ENCODE measurements around the gene MLXIPL.

MLXIPL gene

GRCh38 chr7:73606801-73607691 is 17.3 kb downstream of the MLXIPL start:
- peak overlapping the region; percentile 35; the same call in 1 of the 2 replicates for H2AFZ ChIP-seq (ENCODE audit: low read depth)
- peak; percentile 97 for TF ChIP-seq CTCF (conservative IDR thresholded peaks at IDR 0.05; ENCODE audit: low read depth, low read length)
- H4K20me1 ChIP-seq (ENCODE audit: insufficient read depth), result no peaks in the 10 kb centered on the region
- H3K27me3 ChIP-seq (ENCODE audit: insufficient read depth, low read depth), result peaks cover 40% of the 10 kb centered on the region
- no peaks in the 10 kb centered on the region for H3K36me3 ChIP-seq (ENCODE audit: insufficient read depth)
- peak overlapping the region; percentile 7; the same call in 1 of the 2 replicates for H3K4me2 ChIP-seq
- no peaks in the 10 kb centered on the region for H3K4me1 ChIP-seq (ENCODE audit: low read depth, poor library complexity, severe bottlenecking)
- H3K27ac ChIP-seq, result no peak overlapping the region
- no peaks in the 10 kb centered on the region for H3K79me2 ChIP-seq (ENCODE audit: insufficient read depth, low read depth)
- H3K4me3 ChIP-seq (IDR thresholded peaks at IDR 0.05; ENCODE audit: insufficient read depth, low read depth, low read length), result no peak overlapping the region
- H3K9ac ChIP-seq, result no peak overlapping the region

- Histone ChIP-seq H2AFZ (ENCODE audit: low read depth) (no peak overlapping the region), H3K4me3 (IDR thresholded peaks at IDR 0.05; ENCODE audit: insufficient read depth, low read depth, low read length) (no peak overlapping the region), H3K27me3 (ENCODE audit: insufficient read depth, low read depth) (peaks cover 42% of the 10 kb centered on the region), H3K79me2 (ENCODE audit: insufficient read depth, low read depth) (no peaks in the 10 kb centered on the region), H3K36me3 (ENCODE audit: insufficient read depth) (no peaks in the 10 kb centered on the region), H3K27ac (no peak overlapping the region), H3K4me2 (no peak overlapping the region), H4K20me1 (ENCODE audit: insufficient read depth) (no peaks in the 10 kb centered on the region), H3K4me1 (ENCODE audit: low read depth, poor library complexity, severe bottlenecking) (no peaks in the 10 kb centered on the region), H3K9ac (no peak overlapping the region)
- TF ChIP-seq CTCF (conservative IDR thresholded peaks at IDR 0.05; ENCODE audit: low read depth, low read length), result no peak
These were observed 18.6 kb downstream of the MLXIPL start for GRCh38 chr7:73605601-73606220.

- Histone ChIP-seq H3K4me3 (IDR thresholded peaks at IDR 0.05; ENCODE audit: insufficient read depth, low read depth, low read length) (no peak overlapping the region), H3K27me3 (ENCODE audit: insufficient read depth, low read depth) (peaks cover 56% of the 10 kb centered on the region), H3K27ac (no peak overlapping the region), H3K79me2 (ENCODE audit: insufficient read depth, low read depth) (no peaks in the 10 kb centered on the region), H3K4me2 (no peak overlapping the region), H4K20me1 (ENCODE audit: insufficient read depth) (no peaks in the 10 kb centered on the region), H3K36me3 (ENCODE audit: insufficient read depth) (no peaks in the 10 kb centered on the region), H3K4me1 (ENCODE audit: low read depth, poor library complexity, severe bottlenecking) (no peaks in the 10 kb centered on the region), H2AFZ (ENCODE audit: low read depth) (no peak overlapping the region), H3K9ac (no peak overlapping the region)
- TF ChIP-seq CTCF (conservative IDR thresholded peaks at IDR 0.05; ENCODE audit: low read depth, low read length), result no peak
These were observed 21.3 kb downstream of the MLXIPL start for GRCh38 chr7:73602721-73603651.

GRCh38 chr7:73599916-73600315 is 24.4 kb downstream of the MLXIPL start:
- no peaks in the 10 kb centered on the region for H3K36me3 ChIP-seq (ENCODE audit: insufficient read depth)
- H3K9ac ChIP-seq, result no peak overlapping the region
- H2AFZ ChIP-seq (ENCODE audit: low read depth), result no peak overlapping the region
- H3K4me1 ChIP-seq (ENCODE audit: low read depth, poor library complexity, severe bottlenecking), result no peaks in the 10 kb centered on the region
- no peak overlapping the region for H3K4me2 ChIP-seq
- H3K4me3 ChIP-seq (IDR thresholded peaks at IDR 0.05; ENCODE audit: insufficient read depth, low read depth, low read length), result no peak overlapping the region
- H3K27me3 ChIP-seq (ENCODE audit: insufficient read depth, low read depth), result peaks cover 56% of the 10 kb centered on the region
- no peak overlapping the region for H3K27ac ChIP-seq
- H4K20me1 ChIP-seq (ENCODE audit: insufficient read depth), result no peaks in the 10 kb centered on the region
- no peak for TF ChIP-seq CTCF (conservative IDR thresholded peaks at IDR 0.05; ENCODE audit: low read depth, low read length)
- H3K79me2 ChIP-seq (ENCODE audit: insufficient read depth, low read depth), result no peaks in the 10 kb centered on the region
